OCI-LY3 (cell line): ENCODE results near the gene AAMP.

Experiments
- H2AFZ ChIP-seq: fragments of 200-600, 300-600 bp; shearing (Covaris generic); 2 replicates; pipeline ENCODE4 v1.6.0; 2014; ENCODE audit warnings: antibody characterized with exemption, low read depth, low read length
- H3K27ac ChIP-seq: fragments of 200-600, 300-600 bp; sonication (generic); 2 replicates; pipeline ENCODE4 v1.5.1; 2014; ENCODE audit warnings: mild to moderate bottlenecking, low read length, moderate library complexity, mixed read lengths
- H3K27me3 ChIP-seq: fragments of 200-600, 300-600 bp; sonication (generic); 2 replicates; pipeline ENCODE4 v1.6.1; 2014; ENCODE audit warnings: low read depth, low read length, mixed read lengths
- H3K36me3 ChIP-seq: fragments of 200-600, 300-600 bp; sonication (generic); replicated peaks from 2 replicates; pipeline ENCODE3; 2014; ENCODE audit warnings: low read depth, low read length, mixed read lengths
- H3K4me1 ChIP-seq: fragments of 300-600, 200-600 bp; sonication (generic); 2 replicates; pipeline ENCODE4 v1.6.1; 2014; ENCODE audit warnings: low read length, mixed read lengths
- H3K4me2 ChIP-seq: fragments of 200-600, 300-600 bp; sonication (generic); 2 replicates; pipeline ENCODE4 v1.6.1; 2014; ENCODE audit warnings: low read length, mixed read lengths
- H3K4me3 ChIP-seq: fragments of 300-600, 200-600 bp; sonication (generic); 2 replicates; pipeline ENCODE4 v1.5.1; 2014; ENCODE audit warnings: antibody characterized with exemption, mild to moderate bottlenecking, low read length, moderate library complexity
- H3K79me2 ChIP-seq: fragments of 300-600, 200-600 bp; shearing (Covaris generic); 2 replicates; pipeline ENCODE4 v1.6.1; 2014; ENCODE audit warnings: mild to moderate bottlenecking, low read length, mixed read lengths
- H3K9ac ChIP-seq: fragments of 300-600, 200-600 bp; shearing (Covaris generic); 2 replicates; pipeline ENCODE4 v1.6.0; 2014; ENCODE audit warnings: mild to moderate bottlenecking, low read length, moderate library complexity
- H3K9me3 ChIP-seq: fragments of 200-600, 300-600 bp; shearing (Covaris generic); 2 replicates; pipeline ENCODE4 v1.6.1; 2014; ENCODE audit warnings: low read length, mixed read lengths; ENCODE audit not compliant: insufficient read depth
- H4K20me1 ChIP-seq: fragments of 200-600, 300-600 bp; sonication (generic); 2 replicates; pipeline ENCODE4 v1.6.1; 2016; ENCODE audit warnings: low read length, mixed read lengths; ENCODE audit not compliant: insufficient read depth
- EZH2phosphoT487 ChIP-seq: fragments of 200-600 bp; shearing (Covaris generic); IDR thresholded peaks from 2 replicates; pipeline ENCODE4 v1.6.1; 2018; ENCODE audit warnings: antibody characterized with exemption, mixed run types, low read depth
- TF ChIP-seq, protein P1 (sequence below): fragments of 200-600, 300-600 bp; sonication (generic); IDR thresholded peaks from 2 replicates; pipeline ENCODE4 v1.5.1; 2014; ENCODE audit warnings: antibody characterized with exemption, low read length, low read depth

Gene AAMP

GRCh38 chr2:218234521-218234920 is 35.4 kb downstream of the AAMP start:
- H3K36me3 ChIP-seq, result peaks cover 73% of the 10 kb centered on the region
- H3K4me1 ChIP-seq, result peaks cover 21% of the 10 kb centered on the region
- H3K9ac ChIP-seq, result no peak overlapping the region
- no peaks in the 10 kb centered on the region for H3K9me3 ChIP-seq
- no peak overlapping the region for H3K4me3 ChIP-seq
- H3K79me2 ChIP-seq, result peaks cover 80% of the 10 kb centered on the region
- TF ChIP-seq EZH2phosphoT487, result no peak
- TF ChIP-seq, protein P1, sequence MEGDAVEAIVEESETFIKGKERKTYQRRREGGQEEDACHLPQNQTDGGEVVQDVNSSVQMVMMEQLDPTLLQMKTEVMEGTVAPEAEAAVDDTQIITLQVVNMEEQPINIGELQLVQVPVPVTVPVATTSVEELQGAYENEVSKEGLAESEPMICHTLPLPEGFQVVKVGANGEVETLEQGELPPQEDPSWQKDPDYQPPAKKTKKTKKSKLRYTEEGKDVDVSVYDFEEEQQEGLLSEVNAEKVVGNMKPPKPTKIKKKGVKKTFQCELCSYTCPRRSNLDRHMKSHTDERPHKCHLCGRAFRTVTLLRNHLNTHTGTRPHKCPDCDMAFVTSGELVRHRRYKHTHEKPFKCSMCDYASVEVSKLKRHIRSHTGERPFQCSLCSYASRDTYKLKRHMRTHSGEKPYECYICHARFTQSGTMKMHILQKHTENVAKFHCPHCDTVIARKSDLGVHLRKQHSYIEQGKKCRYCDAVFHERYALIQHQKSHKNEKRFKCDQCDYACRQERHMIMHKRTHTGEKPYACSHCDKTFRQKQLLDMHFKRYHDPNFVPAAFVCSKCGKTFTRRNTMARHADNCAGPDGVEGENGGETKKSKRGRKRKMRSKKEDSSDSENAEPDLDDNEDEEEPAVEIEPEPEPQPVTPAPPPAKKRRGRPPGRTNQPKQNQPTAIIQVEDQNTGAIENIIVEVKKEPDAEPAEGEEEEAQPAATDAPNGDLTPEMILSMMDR, result no peak
- H4K20me1 ChIP-seq, result peaks cover 38% of the 10 kb centered on the region
- H2AFZ ChIP-seq, result no peak overlapping the region
- no peak overlapping the region for H3K4me2 ChIP-seq
- no peaks in the 10 kb centered on the region for H3K27me3 ChIP-seq
- no peak overlapping the region for H3K27ac ChIP-seq

DNA sequence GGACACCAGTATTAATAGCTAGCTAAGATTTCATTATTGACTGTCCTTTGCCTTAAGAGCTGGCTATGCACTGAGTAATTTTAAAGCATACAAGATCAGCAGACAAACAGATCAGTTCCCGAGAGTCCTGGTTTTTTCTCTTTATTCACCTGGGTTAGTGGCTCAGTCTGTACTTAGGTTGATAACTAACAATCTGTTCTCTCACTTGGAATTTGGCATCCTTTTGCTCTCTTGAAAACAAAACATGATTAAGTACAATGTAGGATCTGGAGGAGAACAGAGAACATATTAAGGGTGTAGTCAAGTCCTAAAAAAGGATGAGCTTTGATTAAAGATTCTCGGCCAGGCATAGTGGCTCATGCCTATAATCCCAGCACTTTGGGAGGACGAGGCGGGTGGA is 36.4 kb downstream of the AAMP start:
- no peak for TF ChIP-seq EZH2phosphoT487
- TF ChIP-seq, protein P1, result no peak
- Histone ChIP-seq H3K36me3 (peaks cover 66% of the 10 kb centered on the region), H3K79me2 (peaks cover 72% of the 10 kb centered on the region), H3K9ac (no peak overlapping the region), H3K4me2 (no peak overlapping the region), H3K4me1 (peaks cover 28% of the 10 kb centered on the region), H3K27ac (no peak overlapping the region), H3K9me3 (no peaks in the 10 kb centered on the region), H4K20me1 (peaks cover 34% of the 10 kb centered on the region), H3K27me3 (no peaks in the 10 kb centered on the region), H2AFZ (no peak overlapping the region), H3K4me3 (no peak overlapping the region)

GRCh38 chr2:218230882-218231281 is 39.1 kb downstream of the AAMP start:
- no peak overlapping the region; the same call in 1 of the 2 replicates for H3K9ac ChIP-seq
- TF ChIP-seq, protein P1, result no peak
- TF ChIP-seq EZH2phosphoT487, result no peak

DNA sequence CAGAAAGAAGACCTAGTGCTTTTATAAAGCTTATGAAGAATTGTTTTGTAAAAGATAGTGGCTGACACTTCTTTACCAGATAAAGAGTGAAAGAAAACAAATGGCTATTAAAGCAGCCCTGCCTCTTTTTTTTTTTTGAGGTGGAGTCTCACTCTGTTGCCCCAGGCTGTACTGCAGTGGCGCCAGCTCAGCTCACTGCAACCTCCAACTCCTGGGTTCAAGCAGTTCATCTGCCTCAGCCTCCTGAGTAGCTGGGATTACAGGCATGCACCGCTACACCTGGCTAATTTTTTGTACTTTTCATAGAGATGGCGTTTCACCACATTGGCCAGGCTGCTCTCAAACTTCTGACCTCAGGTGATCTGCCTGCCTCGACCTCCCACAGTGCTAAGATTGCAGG is 40.1 kb downstream of the AAMP start:
- TF ChIP-seq, protein P1, result no peak
- no peak for TF ChIP-seq EZH2phosphoT487
- Histone ChIP-seq H3K27me3 (no peaks in the 10 kb centered on the region), H3K9ac (peak overlapping the region; percentile 76), H3K27ac (peak overlapping the region; percentile 100), H3K9me3 (no peaks in the 10 kb centered on the region), H3K4me1 (peaks cover 63% of the 10 kb centered on the region), H3K4me3 (peak overlapping the region; percentile 43), H3K4me2 (peak overlapping the region; percentile 80), H4K20me1 (peaks cover 43% of the 10 kb centered on the region), H3K79me2 (peaks cover 86% of the 10 kb centered on the region), H2AFZ (no peak overlapping the region), H3K36me3 (peaks cover 65% of the 10 kb centered on the region)

More at GRCh38 chr2:218230882-218231281, 39.1 kb downstream of the AAMP start:
- peaks cover 65% of the 10 kb centered on the region for H3K36me3 ChIP-seq
- H3K4me1 ChIP-seq, result peaks cover 52% of the 10 kb centered on the region
- H2AFZ ChIP-seq, result no peak overlapping the region
- H3K27ac ChIP-seq, result peak overlapping the region; percentile 100
- H3K79me2 ChIP-seq, result peaks cover 86% of the 10 kb centered on the region
- H3K27me3 ChIP-seq, result no peaks in the 10 kb centered on the region
- H4K20me1 ChIP-seq, result peaks cover 34% of the 10 kb centered on the region
- H3K9me3 ChIP-seq, result no peaks in the 10 kb centered on the region
- peak overlapping the region; percentile 80; the same call in 1 of the 2 replicates for H3K4me2 ChIP-seq
- no peak overlapping the region for H3K4me3 ChIP-seq
